DMS79 treated with DMSO at 0.1 percent for 48 hours (cell line): Measurements from ENCODE around the gene NLRP9.
A peak's percentile ranks its signal among the peaks of the same experiment; 100 is the strongest.

ENCODE experiments used
- DNase-seq: peaks from one replicate; lab custom pipeline; 2025; lab: John Stamatoyannopoulos, UW

Gene NLRP9

DNA sequence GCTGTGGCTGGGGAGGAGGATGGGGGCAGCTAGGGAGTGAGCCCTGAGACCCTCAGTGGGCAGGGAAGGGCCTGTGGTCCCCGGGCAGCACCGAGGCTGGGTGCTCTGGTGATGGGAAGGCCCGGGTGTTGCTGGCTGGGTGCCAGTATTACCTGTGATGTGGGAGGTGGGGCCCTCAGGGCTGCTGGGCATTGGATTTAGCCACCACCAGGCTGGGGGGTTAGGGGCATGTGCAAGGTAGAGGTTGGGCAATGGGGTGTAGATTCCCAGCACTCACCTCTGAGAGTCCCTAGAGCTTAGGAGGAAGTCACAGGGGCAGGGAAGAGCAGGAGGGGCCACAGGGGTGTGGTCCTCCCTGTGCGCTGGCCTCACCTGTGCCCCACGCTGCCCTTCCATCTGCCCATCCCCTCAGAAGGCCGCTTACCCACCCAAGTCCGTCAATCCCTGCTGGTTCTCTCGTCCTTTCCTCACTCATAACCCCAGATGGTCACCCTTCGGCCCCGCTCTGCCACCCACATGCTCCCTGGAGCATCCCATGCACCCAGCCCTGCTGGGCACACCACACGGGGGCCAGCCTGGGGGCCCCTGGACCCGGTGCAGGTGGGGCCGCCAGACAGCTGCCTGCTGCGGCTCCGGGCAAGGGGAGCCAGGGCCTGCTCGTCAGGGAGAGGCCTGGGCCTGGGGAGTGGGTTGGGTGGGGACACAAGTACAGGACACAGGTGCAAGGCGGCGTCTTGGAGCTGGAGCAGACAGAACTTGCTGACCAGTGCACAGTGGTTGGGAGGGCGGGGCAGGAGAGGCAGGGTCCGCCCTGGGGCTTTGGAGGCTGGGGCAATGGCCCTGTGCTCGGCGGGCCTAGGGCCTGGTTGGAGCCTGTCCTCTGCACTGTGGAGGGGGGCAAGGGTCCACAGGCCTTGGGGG, 50.7 kb downstream of the NLRP9 start:
- DNase-seq: no peak

- no peak for DNase-seq
Measured at GRCh38 chr19:55686311-55687050, 51.7 kb downstream of the NLRP9 start.

- no peak for DNase-seq
Measured at GRCh38 chr19:55685776-55686175, 52.4 kb downstream of the NLRP9 start.

DNA sequence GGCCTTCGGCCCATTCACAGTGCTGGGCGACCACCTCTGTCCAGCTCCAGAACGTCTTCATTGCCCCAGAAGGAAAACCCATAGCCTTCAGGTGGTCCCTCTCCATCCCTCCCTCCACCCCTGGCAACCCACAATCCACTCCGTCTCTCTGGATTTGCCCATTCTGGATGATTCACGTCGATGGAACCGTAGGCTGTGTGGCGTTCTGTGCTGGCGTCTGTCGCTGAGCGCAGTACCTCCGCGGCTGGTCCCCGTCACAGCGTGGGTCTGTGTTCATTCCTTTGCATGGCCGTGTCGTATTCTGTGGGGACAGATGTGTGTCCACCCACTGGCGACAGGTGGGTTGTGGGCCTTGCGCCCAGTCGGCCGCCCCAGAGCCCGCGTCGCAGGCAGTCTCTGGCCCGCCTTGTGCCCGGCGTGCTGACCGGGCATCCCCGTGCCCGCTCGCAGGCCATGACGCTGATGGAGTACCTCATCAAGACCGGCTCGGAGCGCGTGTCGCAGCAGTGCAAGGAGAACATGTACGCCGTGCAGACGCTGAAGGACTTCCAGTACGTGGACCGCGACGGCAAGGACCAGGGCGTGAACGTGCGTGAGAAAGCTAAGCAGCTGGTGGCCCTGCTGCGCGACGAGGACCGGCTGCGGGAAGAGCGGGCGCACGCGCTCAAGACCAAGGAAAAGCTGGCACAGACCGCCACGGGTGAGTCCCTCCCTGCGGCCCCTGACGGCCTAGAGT, 53.1 kb downstream of the NLRP9 start:
- DNase-seq: no peak

DNA sequence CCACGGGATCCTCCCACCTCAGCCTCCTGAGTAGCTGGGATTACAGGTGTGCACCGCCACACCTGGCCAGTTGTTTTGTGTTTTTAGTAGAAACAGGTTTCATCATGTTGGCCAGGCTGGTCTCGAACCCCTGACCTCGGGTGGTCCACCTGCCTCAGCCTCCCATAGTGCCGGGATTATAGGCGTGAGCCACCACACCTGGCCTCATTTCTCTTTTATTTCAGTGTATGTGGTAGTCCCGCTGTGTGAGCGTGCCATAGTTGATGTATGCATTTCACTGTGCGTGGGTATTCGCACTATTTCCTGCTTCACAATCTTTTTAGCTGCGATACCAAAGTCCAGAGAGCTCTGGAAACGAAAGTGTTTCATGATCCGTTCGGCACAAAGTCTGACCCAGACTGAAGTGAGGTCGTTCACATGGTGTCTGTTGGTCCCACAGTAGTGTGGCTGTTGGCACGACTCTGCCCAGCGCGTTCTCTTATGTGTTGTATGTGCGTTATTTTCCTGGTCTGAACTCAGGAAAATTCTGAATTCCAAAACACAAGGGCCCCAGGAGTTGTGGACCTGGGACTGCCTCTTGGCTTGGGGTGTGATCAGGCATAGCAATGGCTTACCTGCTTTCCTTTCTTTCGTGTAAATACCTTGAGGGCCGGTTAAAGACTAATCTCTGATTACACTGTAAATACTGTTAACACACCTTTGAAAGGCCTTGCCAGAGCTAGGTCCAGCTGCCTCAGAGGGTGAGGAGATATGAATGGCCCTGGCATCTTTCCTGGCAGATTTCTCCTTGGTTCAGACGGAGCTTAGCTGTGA, 54.5 kb downstream of the NLRP9 start:
- DNase-seq: no peak

- no peak for DNase-seq
Measured at GRCh38 chr19:55681131-55682092, 56.8 kb downstream of the NLRP9 start.

DNA sequence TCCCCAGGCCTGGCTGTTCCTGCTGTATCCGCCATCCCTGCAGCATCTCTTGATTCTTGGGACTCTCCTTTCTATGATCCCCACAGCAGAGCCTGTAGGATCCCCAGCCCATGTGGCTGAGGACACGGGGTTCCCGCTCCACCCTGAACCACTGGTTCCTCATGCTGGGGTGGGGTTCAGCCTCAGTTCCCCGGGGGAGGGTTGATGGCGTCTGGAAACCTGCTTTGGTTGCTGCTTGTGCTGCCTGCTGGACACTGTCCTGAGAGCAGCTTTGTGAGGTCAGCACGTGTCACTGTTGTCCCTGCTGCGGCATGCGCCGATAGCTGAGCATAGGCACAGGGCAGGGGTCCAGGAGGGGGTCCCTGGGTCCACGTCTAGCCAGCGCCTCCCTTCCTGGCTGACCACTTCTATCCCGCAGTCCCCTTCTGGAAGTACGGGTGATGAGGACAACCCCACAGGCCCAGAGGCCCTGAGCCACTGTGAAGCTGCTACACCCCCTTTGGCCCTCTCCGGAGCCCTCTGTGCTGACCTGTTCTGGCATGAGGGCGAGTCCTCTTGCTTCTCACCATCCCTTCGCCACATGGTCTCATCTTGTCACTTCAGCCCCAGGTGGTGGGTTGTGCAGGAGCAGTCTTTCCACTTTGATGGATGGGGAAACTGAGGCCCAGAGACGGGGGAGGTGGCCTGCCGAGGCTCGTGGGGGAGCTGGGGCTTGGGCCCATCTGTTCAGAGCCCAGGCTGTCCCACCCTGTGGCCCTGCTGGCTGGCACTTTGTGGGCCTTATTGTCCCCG, 57.7 kb downstream of the NLRP9 start:
- DNase-seq: no peak

GRCh38 chr19:55679343-55680257, 58.6 kb downstream of the NLRP9 start:
- no peak for DNase-seq

DNA sequence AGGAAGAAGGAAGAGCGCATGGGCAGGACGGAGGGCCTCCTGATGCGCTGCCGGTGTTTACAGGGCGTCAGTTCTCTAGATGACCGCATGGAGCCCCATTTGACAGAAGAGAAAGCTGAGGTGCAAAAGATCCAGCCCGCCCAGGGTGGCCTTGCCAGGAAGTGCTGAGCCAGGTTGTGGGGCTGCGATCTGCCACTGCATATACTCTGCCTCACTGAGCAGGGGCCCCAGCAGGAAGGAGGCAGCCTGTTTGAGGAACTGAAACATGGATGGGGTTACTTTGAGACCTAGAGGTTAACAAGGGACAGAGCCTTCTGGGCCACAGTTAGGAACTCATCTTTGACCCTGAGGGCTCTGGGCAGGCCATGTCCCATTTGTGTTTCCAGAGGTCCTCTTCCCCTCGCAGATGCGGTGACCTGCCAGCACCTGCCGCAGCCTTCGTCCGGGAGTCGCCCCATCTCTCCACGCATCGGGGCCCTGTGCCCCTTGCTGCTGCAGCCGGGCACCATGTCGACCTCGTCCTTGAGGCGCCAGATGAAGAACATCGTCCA, 60.0 kb downstream of the NLRP9 start:
- DNase-seq: no peak

DNA sequence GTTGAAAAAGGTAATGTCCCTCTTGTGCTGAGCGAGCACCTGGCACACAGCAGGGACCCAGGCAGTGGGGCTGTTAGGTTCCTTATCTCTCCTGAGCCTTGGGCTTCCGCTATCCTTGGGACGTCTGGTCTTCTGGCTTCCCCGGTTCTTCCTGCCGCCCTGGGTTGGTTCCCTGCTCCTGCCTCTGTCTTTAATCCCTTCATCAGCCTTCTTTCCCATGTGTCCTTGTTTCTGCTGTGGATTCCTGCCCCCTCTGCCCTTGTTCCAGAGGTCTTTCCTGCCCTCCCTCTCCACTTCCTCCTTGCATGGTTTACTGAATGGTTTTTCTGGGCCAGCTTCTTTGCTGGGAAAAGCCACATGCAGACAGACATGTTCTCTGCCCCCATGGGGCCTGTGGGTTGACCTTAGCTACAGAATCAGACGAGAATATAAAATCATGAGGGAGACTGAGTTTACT, 60.6 kb downstream of the NLRP9 start:
- DNase-seq: no peak

DNA sequence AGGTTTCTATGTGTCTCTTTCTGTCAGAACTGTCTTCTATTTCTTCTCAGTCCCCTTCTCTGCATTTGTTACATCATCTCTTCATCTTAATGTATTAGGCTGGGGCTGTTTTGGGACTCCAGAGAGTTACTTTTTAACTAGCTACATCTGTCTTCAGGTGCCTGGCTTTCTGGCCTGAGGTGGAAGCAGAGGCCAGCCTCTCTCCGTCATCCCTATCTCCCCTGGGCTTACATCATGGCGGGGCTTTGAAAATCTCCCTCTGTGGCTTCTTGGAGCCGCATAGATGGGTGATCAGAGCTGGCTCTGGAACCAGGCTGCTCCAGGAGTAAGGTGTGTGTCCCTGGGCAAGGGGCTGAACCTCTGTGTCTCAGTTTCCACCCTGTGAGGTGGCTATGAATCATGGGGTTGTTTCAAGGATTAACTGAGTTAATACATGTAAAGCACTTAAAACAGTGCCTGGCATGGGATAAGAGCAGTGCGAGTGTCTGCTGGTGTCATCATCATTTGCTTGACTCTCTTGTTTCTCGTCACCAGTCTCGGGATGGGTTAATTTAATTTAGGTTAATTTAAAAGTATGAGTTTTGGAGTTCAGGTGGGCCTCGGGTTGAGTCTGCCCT, 61.2 kb downstream of the NLRP9 start:
- DNase-seq: no peak

DNA sequence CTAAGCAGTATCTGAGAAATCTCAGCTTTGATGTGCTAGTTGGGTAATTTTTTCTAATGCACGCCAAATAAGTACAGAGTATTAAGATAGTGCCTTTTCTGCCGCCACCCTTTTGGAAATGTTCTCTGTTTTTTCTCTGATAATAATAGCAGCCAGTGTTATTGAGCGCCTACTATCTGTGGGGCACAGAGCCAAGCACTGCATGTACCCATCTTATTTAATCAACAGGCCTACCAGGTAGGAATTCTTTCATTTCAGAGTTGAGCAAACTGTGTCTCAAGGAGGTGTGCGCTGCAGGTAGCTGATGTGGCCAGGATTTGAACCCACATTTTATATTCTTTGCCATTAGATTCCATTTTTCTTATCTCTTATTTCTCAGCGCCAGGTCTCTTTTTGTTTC, 61.8 kb downstream of the NLRP9 start:
- DNase-seq: no peak

DNA sequence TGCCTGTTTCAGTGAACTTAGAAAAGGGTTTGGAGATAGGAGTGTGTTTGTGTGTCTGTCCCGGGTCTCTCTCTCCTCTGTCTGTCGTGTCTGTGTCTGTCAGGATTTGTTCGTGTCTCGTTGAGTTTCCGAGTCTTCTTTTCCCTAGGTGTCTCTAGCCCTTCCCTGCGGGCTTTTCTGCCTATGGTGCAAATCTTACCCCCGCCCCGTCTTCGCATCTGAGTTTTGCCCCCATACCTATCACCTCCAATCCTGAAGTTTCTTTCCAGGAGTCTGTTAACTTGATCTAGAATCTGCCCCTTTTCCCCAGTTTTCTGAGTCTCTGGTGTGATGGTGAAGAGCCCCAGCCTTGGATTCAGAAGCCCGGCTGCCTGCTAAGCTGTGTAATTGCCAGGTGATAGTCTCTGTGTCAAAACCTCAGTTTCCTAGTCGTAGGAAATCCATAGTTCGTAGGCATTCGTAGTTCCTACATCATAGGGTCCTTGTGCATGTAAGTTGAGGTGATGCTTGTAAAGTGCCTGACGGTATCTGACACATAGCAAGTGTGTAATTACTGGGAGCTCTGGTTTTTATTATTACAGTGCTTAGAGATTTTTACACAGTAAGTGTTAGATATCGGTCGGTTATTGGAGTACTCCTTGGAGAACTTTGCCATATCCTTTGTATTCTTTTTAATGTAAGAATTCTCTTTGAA, 62.4 kb downstream of the NLRP9 start:
- no peak for DNase-seq

- peak; percentile 95 for DNase-seq
Measured at GRCh38 chr19:55674841-55675660, 63.2 kb downstream of the NLRP9 start, which contains the start of gene EPN1. TSS of gene EPN1 (plus strand) at chr19:55675226. CDS start at chr19:55678628, 3,402 bp downstream.

DNA sequence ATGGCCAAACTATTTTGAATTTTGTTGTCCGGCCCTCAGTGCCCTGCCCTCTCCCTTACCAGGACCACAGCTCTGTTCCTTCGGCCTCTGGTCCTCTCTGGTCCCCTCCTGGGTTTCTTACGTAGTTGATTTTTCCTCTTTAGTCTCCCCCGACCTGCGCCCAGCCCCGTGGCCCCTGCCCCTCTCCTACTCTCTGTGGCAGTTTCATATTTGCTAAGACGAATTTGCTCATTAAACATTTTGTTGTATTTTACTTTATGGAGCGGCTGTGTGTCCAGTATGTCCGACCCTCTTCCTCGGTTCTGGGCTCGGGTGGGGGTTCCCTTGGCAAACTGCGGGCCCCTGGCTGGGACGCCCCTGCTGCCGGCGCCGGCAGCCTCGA, 63.8 kb downstream of the NLRP9 start:
- no peak for DNase-seq

DNA sequence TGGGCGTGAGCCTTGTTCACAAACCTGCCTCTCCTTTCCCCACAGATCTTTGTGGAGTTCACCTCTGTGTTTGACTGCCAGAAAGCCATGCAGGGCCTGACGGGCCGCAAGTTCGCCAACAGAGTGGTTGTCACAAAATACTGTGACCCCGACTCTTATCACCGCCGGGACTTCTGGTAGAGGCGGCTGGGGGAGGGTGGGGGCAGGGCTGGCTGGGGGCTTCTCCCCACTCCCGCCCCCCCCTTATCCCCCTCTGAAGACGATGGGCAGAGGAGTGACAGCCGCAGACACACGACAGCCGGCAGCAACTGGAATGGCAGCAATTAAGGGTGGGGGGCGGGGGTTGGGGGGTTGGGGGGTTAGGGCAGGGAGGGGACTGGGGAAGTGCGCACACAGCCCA, 64.3 kb downstream of the NLRP9 start:
- DNase-seq: no peak
